HL-60 (cell line): ENCODE measurements around the gene SLC25A52.

Experiments used
- DNase-seq, 2 experiments: peaks; one replicate each; pipeline ENCODE4 v3.0.0-alpha.2; 2010 to 2020; ENCODE audit warnings: low read depth in 1 of 2, low spot score in 1 of 2
- H3K27ac ChIP-seq: fragments of 250-450 bp; sonication (Bioruptor Pico); replicated peaks from 2 replicates; pipeline ENCODE4 v1.5.1; 2020; ENCODE audit warnings: mild to moderate bottlenecking, moderate library complexity
- H3K27me3 ChIP-seq: fragments of 250-450 bp; sonication (Bioruptor Pico); 2 replicates; pipeline ENCODE4 v1.5.1; 2021; ENCODE audit warnings: mild to moderate bottlenecking, moderate library complexity; ENCODE audit not compliant: insufficient read depth, poor library complexity, severe bottlenecking
- H3K4me3 ChIP-seq: replicated peaks from 2 replicates; pipeline ENCODE4 v1.5.1; 2011; ENCODE audit warnings: mild to moderate bottlenecking, control low read depth, low read length; ENCODE audit not compliant: insufficient read depth
- CTCF ChIP-seq: IDR thresholded peaks from one replicate; pipeline ENCODE4 v1.5.1; 2011; ENCODE audit warnings: low read length, control low read depth, inconsistent platforms; ENCODE audit not compliant: insufficient read depth
- GABPA ChIP-seq: IDR thresholded peaks from 2 replicates; pipeline ENCODE4 v1.6.1; 2012; ENCODE audit warnings: low read depth
- POLR2AphosphoS5 ChIP-seq: IDR thresholded peaks from 2 replicates; pipeline ENCODE4 v1.6.1; 2012; ENCODE audit warnings: low read depth
- REST ChIP-seq: IDR thresholded peaks from 2 replicates; pipeline ENCODE4 v1.6.1; 2012; ENCODE audit warnings: low read depth; ENCODE audit not compliant: insufficient replicate concordance
- SPI1 ChIP-seq: IDR thresholded peaks from 2 replicates; pipeline ENCODE4 v1.6.1; 2012; ENCODE audit warnings: low read depth, mild to moderate bottlenecking, borderline replicate concordance

Gene SLC25A52

GRCh38 chr18:31774962-31775361, 14.3 kb upstream of the SLC25A52 start:
- DNase-seq = no peak
- TF ChIP-seq CTCF (no peak), POLR2AphosphoS5 (no peak)
- Histone ChIP-seq H3K4me3 (no peak overlapping the region), H3K27ac (no peak overlapping the region), H3K27me3 (no peaks in the 10 kb centered on the region)

DNA sequence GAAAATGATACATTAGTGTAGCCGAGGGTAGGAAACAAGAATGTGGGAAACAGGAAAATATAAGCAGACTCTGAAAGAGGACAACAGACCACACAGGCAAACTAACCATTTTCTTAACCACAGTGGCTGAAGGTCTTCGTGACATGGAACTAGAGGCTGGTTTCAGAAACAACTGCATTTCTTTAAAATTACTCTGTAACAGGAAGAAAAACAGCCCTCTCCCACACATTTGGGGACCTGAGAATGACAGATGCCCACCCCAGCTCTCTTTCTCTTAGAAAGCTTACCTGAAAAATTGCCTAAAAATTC, 13.8 kb upstream of the SLC25A52 start:
- Histone ChIP-seq H3K4me3 (no peak overlapping the region), H3K27ac (no peak overlapping the region), H3K27me3 (no peaks in the 10 kb centered on the region)
- DNase-seq = no peak
- TF ChIP-seq GABPA = no peak
- TF ChIP-seq SPI1 = no peak
- no peak for TF ChIP-seq POLR2AphosphoS5
- TF ChIP-seq CTCF = no peak
- TF ChIP-seq REST = no peak

- H3K27me3 ChIP-seq = no peaks in the 10 kb centered on the region
- no peak overlapping the region for H3K27ac ChIP-seq
- H3K4me3 ChIP-seq = no peak overlapping the region
- DNase-seq = no peak
- TF ChIP-seq SPI1 (no peak), CTCF (no peak), GABPA (no peak), POLR2AphosphoS5 (no peak), REST (no peak)
Observed at GRCh38 chr18:31773774-31774476, 13.2 kb upstream of the SLC25A52 start.

GRCh38 chr18:31772699-31773098, 12.0 kb upstream of the SLC25A52 start:
- no peak for TF ChIP-seq SPI1
- TF ChIP-seq POLR2AphosphoS5 = no peak
- no peak for TF ChIP-seq REST
- TF ChIP-seq GABPA = no peak
- no peak for TF ChIP-seq CTCF
- no peak overlapping the region for H3K27ac ChIP-seq
- H3K27me3 ChIP-seq = no peaks in the 10 kb centered on the region
- DNase-seq = no peak
- H3K4me3 ChIP-seq = no peak overlapping the region
